ENCODE data around the gene PTPRN2.

Gene PTPRN2

DNA sequence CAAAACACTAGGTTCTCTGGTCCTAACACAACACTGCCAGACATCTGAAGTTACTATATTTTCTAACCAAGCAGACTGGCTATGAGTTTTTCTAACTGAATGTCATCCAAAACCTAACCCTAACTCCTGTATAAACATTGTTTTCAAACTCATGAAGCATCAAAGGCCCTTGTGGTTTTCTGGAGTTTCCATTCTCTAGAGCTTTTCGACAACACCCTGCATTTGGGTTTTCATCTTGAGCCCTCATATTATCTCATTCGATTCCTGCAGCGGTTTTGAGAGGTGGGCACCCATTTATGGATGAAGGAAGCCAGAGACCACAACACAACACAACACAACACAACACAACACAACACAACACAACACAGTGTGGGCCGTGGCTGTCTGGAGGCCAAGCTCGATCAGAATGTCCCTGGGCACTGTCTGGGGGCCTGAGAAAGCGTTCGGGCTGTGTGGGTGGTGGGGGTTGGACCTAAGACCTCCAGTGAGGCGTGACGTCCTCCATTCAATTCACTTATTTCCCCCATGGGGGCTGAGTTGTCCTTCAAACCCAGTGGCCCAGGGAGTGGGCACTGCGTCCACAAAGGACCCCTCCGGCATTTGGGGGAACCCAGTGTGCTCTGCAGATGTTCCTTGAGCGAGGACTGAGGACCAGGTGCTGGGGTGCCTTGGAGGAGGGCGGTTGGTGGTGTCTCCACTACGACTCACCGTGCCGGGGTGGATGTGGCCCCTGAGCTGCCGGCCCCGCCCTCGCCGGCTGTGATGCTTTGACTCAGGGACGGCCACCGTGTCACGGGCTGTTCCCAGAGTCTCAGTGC is 760.4 kb downstream of the PTPRN2 start:
- DNase-seq: no peak

DNA sequence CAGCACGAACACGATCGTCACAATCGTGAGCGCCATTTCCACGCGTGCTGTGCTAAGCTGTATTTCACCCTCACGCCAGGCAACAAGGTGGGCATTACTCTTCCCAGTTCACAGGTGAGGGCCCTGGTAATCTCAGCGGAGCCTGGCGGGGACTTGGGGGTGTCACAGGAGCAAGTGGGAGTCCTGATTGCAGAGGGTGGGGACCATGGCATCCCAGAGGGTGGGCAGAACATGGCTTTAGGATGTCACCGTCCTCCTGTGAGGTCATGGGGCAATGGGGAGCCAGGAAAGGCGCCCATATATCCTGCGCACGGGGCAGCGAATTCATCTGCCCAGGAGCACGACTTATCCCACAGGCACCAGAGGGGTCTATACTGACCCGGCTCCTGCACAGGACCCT is 761.1 kb downstream of the PTPRN2 start:
- DNase-seq: no peak

DNA sequence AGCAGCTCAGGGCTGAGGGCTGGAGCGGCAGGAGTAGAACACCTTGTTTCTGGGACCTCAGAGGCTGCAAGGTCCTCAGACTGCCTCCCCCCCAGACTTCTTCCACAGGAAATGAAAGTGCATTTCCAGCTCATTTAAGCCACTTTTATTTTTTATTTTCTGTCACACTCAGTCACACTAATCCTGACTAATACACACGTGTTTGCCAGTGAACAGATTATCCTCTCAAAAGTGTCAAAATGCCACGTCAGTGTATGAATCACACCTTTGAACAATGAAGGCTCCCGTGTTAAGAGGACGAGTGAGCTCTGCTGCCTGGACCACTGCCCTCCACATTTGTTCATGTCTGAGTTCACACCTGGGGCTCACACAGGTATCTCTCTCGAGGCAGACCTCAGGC is 762.3 kb downstream of the PTPRN2 start:
- DNase-seq: no peak

DNA sequence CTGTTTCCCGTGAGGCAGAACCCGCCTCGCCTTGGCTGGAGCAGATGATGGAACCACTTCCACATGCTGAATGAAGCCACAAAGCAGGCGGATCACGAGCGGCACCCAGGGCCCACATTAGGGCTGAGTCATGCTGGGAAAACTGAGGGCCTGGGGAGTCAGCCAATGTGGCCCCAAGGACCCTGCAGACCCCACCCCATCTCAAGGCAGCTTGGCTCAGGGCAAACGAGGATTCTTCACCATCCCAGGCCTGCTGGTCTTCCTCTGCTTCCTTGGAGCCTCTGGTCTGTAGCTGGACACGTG is 762.9 kb downstream of the PTPRN2 start:
- no peak for DNase-seq

DNA sequence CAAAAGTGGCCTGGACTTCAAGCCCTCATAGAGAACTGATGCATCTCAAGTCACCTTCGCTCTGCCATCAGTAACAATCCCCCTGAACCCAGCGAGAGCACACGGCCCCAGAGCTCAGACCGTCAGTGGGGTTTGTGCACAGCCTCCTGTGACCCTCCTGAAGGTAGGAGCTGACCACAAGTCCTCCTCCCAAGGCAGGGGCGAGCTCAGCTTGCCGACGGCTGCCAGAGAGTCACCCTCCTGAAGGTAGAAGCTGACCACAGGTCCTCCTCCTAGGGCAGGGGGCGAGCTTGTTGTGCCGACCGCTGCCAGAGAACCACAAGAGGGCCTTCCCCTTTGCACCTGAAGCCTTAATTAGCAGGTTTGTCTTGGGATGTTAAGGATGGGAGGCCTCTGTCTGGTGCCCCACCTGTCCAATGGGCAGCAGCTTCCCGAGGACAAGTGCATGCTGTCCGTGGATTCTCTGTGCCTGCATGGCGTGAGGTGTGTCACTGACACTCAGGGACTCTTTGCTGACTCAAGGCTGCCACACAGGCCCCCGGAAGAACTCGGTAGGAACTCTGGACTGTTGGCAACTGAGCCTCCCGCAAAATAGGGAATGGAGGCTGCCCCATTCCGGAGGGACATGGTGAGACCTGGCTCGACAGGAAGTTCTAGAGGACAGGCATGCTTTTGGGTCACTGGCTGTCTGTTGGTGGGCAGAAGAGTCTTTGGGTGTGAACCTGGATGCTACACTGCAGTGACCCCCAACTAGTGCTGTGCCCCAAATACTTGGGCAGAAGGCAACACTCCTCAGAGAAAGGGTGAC is 763.4 kb downstream of the PTPRN2 start:
- no peak for DNase-seq

DNA sequence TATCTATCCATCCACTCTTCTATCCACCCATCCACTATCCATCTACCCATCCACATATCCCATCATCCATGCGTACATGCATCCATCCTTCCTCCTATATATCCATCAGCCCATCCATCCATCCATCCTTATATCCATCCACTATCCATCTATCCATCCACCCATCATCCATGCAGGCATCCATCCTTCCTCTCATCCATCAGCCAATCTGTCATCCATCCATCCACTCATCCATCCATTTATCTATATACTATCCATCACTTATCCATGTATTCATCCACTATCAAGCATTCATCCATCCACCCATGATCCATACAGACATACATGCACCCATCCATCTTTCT is 765.0 kb downstream of the PTPRN2 start:
- no peak for DNase-seq

DNA sequence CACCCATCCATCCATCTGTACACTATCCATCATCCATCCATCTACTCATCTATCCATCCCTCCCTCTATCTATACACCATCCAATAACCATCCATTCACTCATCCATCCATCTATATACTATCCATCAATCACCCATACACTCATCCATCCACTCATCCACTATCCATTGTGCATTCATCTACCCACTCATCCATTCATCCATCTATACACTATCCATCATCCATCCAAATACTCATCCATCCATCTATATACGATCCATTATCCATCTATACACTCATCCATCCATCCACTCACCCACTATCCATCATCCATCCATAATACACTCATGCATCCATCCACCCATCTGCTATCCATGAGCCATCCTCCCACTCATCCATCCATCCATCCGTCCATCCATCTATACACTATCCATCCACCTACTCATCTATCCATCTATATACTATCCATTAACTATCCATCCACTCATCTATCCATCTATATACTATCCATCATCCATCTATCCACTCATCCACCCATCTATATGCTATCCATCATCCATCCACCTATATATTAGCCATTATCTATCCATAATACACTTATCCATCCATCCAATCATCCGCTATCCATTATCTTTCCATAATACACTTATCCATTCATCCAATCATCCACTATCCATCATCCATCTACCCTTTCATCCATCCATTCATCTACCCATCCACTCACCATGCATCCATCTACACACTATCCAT is 765.5 kb downstream of the PTPRN2 start:
- no peak for DNase-seq

DNA sequence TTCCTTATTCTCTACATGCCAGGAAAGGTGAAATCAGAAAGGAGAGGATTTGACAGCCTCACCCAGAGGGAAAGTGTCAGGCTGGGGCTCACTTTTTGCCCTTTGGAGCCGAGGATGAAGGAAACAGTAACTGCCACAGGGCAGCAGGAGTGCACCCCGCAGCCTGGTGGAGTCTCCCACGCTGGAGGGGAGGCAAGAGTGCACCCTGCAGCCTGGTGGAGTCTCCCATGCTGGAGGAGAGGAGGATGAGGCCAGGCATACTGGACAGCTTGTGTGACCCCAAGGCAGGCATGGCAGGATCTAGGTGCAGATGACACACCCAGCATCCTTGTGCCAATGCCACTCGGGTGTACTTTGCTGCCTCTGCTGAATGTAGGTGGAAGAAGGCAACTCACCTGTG is 766.8 kb downstream of the PTPRN2 start:
- no peak for DNase-seq

DNA sequence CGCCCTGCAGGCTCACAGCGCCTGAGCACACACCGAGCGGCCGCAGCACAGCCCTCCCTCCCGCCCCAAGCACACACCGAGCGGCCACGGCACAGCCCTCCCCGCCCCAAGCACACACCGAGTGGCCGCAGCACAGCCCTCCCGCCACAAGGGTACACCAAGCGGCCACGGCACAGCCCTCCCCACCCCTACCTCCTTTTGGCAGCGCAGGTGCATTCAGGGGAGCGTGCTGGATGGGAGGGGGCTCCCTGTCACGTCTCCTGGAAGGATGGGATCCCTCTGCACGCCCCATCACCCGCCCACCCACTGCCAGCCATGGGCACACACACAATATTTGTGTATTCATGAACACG is 768.2 kb downstream of the PTPRN2 start:
- DNase-seq: no peak

DNA sequence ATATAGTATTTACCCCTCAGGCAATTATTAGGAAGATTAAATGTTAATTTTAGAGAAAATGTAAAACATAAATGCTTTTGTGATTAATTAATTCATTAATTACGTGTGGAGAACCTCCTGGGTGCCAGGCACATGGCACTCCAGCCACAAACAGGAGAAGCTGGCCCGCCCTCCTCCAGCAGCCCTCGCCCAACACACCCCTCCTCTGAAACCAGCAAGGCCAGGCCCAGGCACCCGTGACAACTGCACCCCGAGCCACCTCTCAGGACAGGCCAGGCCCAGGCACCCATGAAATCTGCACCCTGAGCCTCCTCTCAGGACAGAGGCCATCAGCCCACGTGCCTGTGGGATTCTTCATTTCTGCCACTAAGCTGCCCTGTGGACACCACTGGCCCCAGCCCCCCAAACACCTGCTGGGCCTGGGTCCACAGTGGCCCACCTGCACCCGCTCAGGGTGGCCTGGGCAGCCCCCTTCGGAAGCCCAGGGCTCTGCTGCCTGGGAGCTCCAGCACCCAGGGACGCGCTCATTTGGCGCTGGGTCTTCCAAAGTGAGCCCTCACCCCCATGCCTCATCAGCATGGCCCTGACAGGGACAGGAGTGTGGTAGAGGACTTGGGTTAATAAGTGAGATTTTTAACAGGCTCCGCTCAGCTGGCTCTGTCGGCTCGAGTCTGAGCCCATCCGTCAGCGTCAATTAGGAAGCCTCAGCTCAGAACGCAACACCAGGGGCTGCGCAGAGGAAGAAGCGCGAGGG is 768.7 kb downstream of the PTPRN2 start:
- DNase-seq: no peak

DNA sequence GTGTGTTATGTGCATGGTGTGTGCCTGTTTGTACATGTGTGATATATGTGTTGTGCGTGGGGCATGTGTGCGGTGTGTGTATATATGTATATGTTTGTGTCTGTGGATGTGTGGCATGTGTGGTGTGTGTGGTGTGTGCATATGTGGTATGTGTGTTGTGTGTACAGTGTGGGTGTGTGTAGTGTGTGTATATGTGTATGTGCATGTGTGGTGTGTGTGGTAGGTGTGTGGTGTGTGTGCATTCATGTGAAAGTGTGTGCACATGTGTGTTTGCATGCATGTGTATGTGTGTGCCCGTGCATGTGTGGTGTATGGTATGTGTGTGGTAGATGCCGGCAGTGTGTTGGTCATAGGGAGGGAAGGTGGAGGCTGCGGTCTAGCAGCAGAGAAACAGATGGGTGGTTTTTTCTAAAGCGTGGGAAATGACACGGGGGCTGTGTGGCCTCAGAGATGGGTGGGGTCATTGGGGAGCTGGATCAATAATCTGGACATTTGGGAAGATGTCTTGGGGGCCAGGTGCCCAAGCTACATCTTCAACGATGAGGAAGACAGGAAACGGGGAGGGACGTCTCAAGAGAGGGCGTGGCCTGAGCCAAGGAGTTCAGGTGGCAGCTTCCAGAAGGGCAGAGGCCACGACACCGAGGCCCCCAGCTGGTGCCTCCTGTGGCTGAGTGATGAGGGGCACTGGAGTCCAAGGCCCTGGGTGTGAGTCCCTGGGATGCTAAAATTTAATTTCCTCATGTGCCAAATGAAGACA is 769.5 kb downstream of the PTPRN2 start:
- no peak for DNase-seq

DNA sequence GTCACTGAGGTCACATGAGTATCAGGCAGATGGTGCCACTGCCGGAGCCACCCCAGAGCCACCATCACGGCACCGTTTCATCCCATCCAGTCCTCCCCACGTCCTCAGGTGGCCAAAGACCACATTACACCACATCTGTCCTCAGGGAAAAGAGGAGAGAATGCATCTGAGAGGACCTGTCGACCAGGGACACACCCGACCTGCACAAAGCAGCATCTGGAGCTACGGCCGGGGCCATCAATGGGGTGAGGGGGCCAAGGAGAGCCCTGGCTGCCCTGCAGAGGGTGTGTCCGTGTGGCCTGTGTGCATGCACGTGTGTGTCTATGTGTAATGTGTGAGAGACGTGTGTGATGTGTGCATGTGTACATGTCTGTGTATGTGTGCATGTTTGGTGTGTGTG is 770.2 kb downstream of the PTPRN2 start:
- DNase-seq: no peak

DNA sequence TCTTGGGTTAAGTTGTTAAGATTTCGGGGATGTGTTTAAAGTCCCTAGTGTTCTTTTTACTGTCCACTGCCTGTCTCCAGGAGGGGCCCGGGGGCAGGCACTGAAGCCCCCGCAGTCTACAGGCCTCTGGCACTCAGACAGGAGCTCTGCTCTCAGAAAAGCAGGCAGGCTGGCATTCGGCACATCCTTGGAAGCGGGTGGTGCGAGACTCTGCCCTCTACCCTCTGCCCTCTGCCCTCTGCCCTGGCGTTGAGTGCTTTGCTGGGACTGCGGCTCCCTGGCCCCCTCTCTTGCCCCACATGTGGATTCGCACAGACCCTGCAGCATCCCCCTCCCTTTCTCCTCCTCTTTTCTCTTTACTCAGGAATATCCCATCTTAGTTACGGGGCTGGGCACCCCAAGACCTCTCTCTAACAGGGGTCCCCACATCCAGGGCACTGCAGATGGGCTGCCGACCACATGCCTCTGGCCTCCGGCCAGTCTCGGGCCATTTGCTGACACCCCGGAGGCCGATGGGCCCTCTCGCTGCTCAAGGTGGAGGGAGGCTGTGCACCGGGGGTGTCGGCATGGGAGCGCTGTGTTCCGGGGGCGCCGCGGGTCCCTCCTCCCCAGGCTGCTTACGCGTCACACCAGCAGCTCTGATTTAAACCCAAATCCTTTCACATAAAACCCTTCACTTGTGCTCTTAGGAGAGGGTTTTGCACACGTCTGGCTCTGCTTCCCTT is 770.9 kb downstream of the PTPRN2 start:
- DNase-seq: no peak

DNA sequence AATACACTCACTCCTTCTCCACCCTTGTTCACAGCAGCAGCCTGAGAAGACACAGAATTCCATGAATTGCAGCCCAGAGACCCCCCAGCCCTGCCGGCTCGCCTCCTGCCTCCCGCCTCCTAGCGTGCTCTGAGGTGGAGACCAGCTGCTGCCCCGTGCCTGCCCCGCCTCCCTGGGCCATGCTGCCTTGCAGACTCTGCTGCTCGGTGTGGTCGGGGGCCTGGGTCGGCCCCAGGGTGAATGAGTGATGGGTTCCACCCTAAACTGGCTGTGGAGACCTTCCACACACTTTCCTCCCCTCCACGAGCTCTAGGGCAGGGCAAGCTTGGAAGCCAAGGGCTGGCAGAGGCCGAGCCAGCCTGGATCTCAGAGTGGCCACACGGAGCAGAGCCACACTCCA is 771.5 kb downstream of the PTPRN2 start:
- DNase-seq: no peak

DNA sequence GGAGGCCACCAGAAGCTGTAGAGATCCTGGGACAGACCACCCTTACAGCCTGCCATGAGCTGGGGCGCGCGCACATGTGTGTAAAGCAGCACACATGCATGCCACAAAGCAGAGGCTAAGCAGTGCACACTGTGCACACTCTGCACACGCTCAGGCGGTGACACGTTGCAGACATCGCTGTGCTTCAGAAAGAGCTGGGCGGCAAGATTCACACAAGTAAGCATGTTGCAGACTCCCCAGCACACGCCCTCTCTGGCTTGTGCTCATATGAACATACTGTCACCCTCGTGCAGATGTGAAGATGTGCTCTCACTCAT is 772.0 kb downstream of the PTPRN2 start:
- no peak for DNase-seq

DNA sequence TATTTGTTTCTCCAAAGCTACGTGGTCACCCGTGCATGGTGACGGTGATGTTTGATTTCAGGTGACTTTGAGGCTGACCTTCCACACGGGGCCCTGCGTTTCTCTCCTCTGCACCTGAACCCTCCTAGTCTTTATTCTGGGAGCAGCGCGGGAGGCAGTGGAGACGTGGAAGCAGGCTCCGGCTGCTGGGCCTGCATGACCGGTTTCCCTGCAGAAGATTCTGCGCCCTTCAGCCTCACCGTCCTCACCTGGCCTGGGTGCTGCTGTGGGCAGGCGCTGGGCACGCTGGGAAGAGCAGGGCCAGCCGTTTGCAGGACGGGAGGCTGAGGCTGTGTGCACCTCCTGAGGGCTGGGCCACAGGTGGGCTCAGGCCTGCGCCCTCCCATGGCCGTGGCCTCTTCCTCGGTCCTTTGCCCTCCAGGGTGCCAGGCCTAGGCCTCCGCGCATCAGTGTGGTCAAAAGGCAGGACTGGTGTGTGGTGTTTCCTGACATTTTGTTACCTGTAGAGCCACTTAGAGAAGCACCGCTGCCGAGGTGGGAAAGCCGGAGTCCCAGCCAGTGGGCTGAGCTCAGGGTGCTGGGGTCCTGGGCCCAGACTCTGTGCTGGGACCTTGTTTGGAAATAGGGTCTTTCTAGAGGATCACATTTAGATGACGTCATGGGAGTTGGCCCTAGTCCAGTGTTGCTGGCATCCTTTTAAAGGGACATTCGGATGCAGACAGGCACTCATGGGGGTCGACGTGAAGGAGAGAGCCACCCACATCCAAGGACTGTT is 772.5 kb downstream of the PTPRN2 start:
- no peak for DNase-seq

DNA sequence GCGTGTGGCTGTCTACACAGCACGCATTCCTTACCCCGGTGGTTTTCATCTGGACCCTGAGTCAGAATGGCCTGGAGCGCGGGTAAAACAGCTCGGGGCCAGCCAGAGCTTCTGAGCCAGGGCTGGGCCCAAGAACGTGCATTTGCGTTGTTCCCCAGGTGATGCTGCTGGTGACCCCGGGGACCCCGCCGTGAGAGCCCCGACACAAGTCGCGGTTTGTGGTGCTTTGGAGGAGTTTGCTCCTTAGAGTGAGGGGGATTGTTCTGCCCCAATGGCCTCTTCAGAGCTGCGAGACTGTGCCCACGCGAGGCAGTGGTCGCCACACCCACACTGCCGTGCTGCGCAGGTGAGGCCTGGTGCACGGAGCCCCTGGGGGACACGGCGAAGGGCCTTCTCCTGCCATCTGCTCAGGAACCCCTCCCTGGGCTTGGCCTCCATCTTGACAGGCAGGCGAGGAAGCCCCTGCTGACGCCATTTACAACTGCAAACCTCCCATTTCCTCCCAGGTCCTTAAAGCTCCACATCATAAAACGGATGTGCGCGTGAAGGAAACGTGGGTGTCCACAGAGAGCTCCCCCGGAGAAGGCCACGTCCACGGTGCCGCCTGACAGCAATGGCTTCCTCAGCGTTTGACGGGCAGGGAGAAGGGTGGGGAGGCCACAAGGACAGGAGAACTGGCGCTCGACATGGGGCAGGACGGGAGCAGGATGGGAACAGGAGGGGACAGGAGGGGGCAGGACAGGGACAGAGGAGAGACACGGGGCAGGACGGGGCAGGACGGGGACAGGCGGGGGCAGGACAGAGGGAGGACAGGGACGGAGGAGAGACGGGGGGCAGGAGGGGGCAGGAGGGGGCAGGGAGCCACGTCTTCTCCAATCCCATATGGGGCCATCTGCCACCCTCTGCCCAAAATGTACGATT is 773.6 kb downstream of the PTPRN2 start:
- DNase-seq: no peak

DNA sequence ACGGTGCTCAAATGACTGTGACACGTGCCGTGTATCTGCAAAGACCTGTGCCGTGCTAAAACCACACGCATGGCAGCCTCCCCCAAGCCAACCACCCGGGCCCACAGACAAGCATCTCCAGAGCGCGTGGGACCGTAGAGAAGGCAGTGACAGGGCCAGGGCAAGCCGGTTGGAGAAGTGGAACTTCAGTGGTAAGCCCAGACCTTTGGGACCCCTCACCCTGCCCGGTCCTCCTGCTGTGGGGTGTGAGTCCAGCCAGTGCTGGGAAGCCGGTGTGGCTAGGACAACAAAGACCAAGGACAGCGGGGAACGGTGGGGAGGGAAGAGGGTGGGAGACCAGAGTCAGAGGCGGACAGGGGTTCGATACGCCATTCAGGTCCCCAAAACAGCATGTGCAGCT is 774.6 kb downstream of the PTPRN2 start:
- no peak for DNase-seq

DNA sequence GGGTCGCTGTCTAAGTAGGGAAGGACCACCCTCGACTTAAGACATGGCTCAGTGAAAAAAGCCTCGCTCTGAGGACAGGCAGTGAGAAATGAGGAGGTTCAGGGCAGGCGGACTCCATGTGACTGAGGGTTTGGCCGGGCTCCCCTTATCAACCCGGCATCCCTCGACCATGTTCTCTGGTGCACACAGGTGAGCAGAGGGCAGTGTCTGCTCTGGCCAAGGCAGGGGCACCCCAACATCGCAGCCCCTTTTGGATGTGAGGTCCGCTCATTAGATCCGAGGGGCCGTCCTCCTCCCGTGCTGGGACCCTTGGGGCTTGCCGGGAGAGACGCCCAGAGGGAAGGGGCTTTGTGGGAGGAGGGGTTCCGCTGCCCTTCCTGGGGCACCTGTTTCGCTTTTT is 775.7 kb downstream of the PTPRN2 start:
- DNase-seq: no peak
